ENCODE measurements around the gene TMEM213.

TMEM213 gene

GRCh38 chr7:138842111-138842510 lies 44.3 kb downstream of the TMEM213 start:
- no peak for DNase-seq (ENCODE audit: low read depth in 2 of 2)

- no peak for DNase-seq (ENCODE audit: low read depth in 2 of 2)
Measured at GRCh38 chr7:138843632-138844580, 46.1 kb downstream of the TMEM213 start.

GRCh38 chr7:138845711-138846110 lies 47.9 kb downstream of the TMEM213 start:
- DNase-seq (ENCODE audit: low read depth in 2 of 2), result no peak

GRCh38 chr7:138848056-138848980 lies 50.5 kb downstream of the TMEM213 start:
- no peak for DNase-seq (ENCODE audit: low read depth in 2 of 2)

- DNase-seq (ENCODE audit: low read depth in 2 of 2), result no peak
Measured at GRCh38 chr7:138849701-138850100, 51.9 kb downstream of the TMEM213 start.

- no peak for DNase-seq (ENCODE audit: low read depth in 2 of 2)
Measured at GRCh38 chr7:138852469-138852868, 54.7 kb downstream of the TMEM213 start.

GRCh38 chr7:138853448-138853847 lies 55.7 kb downstream of the TMEM213 start:
- DNase-seq (ENCODE audit: low read depth in 2 of 2), result no peak

- no peak for DNase-seq (ENCODE audit: low read depth in 2 of 2)
Measured at GRCh38 chr7:138854115-138854645, 56.4 kb downstream of the TMEM213 start.

GRCh38 chr7:138857728-138858127 lies 59.9 kb downstream of the TMEM213 start:
- DNase-seq (ENCODE audit: low read depth in 2 of 2), result no peak

GRCh38 chr7:138861051-138861450 lies 63.3 kb downstream of the TMEM213 start:
- no peak for DNase-seq (ENCODE audit: low read depth in 2 of 2)

GRCh38 chr7:138863931-138864330 lies 66.1 kb downstream of the TMEM213 start:
- DNase-seq (ENCODE audit: low read depth in 2 of 2), result no peak

GRCh38 chr7:138864667-138865066 lies 66.9 kb downstream of the TMEM213 start:
- no peak for DNase-seq (ENCODE audit: low read depth in 2 of 2)

- no peak for DNase-seq (ENCODE audit: low read depth in 2 of 2)
Measured at GRCh38 chr7:138865843-138866242, 68.0 kb downstream of the TMEM213 start.

- no peak for DNase-seq (ENCODE audit: low read depth in 2 of 2)
Measured at GRCh38 chr7:138866353-138866752, 68.6 kb downstream of the TMEM213 start.

GRCh38 chr7:138867744-138868143 lies 70.0 kb downstream of the TMEM213 start:
- DNase-seq (ENCODE audit: low read depth in 2 of 2), result no peak

GRCh38 chr7:138868711-138869110 lies 70.9 kb downstream of the TMEM213 start:
- no peak for DNase-seq (ENCODE audit: low read depth in 2 of 2)

- no peak for DNase-seq (ENCODE audit: low read depth in 2 of 2)
Measured at GRCh38 chr7:138869353-138869752, 71.6 kb downstream of the TMEM213 start.

- no peak for DNase-seq (ENCODE audit: low read depth in 2 of 2)
Measured at GRCh38 chr7:138871065-138871813, 73.4 kb downstream of the TMEM213 start.

- no peak for DNase-seq (ENCODE audit: low read depth in 2 of 2)
Measured at GRCh38 chr7:138871814-138872090, 74.0 kb downstream of the TMEM213 start.

- DNase-seq (ENCODE audit: low read depth in 2 of 2), result no peak
Measured at GRCh38 chr7:138872576-138872975, 74.8 kb downstream of the TMEM213 start.

- DNase-seq (ENCODE audit: low read depth in 2 of 2), result no peak
Measured at GRCh38 chr7:138873220-138873892, 75.6 kb downstream of the TMEM213 start.
